Measurements from ENCODE around the gene SYNE1. TPM values are rescaled to one million over a fixed set of nuclear protein-coding genes. Genes with fewer than 3 reads are reported as not detected.

The SYNE1 gene
- total RNA-seq, 1 experiment from 2014 or later = 3.0 TPM

DNA sequence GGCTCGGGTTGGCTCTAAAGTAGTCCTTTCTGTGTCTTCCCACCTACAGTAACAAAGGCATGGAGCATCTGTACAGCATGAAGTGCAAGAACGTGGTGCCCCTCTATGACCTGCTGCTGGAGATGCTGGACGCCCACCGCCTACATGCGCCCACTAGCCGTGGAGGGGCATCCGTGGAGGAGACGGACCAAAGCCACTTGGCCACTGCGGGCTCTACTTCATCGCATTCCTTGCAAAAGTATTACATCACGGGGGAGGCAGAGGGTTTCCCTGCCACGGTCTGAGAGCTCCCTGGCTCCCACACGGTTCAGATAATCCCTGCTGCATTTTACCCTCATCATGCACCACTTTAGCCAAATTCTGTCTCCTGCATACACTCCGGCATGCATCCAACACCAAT is 538.5 kb downstream of the SYNE1 start:
- H3K4me1 Mint-ChIP-seq = peaks cover 7 to 10% of the 10 kb centered on the region in 2 experiments
- Histone ChIP-seq H2BK5ac (ENCODE audit: insufficient read length, low read length) (no peak overlapping the region), H3K79me2 (ENCODE audit: insufficient read depth, low read length) (no peaks in the 10 kb centered on the region), H3K27me3 (ENCODE audit: insufficient read depth, low read length) (no peaks in the 10 kb centered on the region), H2BK12ac (ENCODE audit: insufficient read length, low read depth, low read length) (no peak overlapping the region), H3T11ph (ENCODE audit: low read length) (no peak overlapping the region), H3K79me1 (ENCODE audit: insufficient read depth, low read depth, low read length, poor library complexity, severe bottlenecking) (no peaks in the 10 kb centered on the region), H4K8ac (replicated peaks; ENCODE audit: insufficient read length, low read depth, low read length) (no peak overlapping the region), H4K91ac (ENCODE audit: insufficient read length, low read depth, low read length) (no peak overlapping the region), H3K18ac (ENCODE audit: insufficient read length, low read depth, low read length) (no peak overlapping the region), H3K4ac (ENCODE audit: low read depth, low read length) (no peak overlapping the region), H4K20me1 (ENCODE audit: control insufficient read depth, insufficient read depth, insufficient read length) (no peaks in the 10 kb centered on the region), H2BK15ac (ENCODE audit: low read depth, low read length) (no peak overlapping the region), H2AFZ (ENCODE audit: low read length) (no peak overlapping the region), H3K4me1 (ENCODE audit: insufficient read depth, low read length) (no peaks in the 10 kb centered on the region), H2AK5ac (ENCODE audit: insufficient read length, low read length) (no peak overlapping the region), H3K9me3 (ENCODE audit: control insufficient read depth, low read depth, low read length) (no peaks in the 10 kb centered on the region), H3K4me2 (ENCODE audit: insufficient read depth, insufficient read length, low read length) (no peak overlapping the region), H3K27ac (ENCODE audit: insufficient read length, low read depth, low read length) (no peak overlapping the region), H3K23ac (ENCODE audit: insufficient read length, low read depth, low read length) (no peak overlapping the region), H2BK120ac (ENCODE audit: low read depth, low read length, poor library complexity, severe bottlenecking) (no peak overlapping the region), H3K14ac (ENCODE audit: insufficient read depth, low read length) (no peak overlapping the region), H2BK20ac (ENCODE audit: low read depth, low read length, poor library complexity, severe bottlenecking) (no peak overlapping the region), H3K56ac (ENCODE audit: insufficient read length, low read depth, low read length) (no peak overlapping the region), H4K5ac (ENCODE audit: insufficient read length, low read depth, low read length) (no peak overlapping the region), H3K9ac (ENCODE audit: extremely low read depth, insufficient read length, low read length) (no peak overlapping the region), H3K23me2 (ENCODE audit: insufficient read length, low read depth, low read length, poor library complexity, severe bottlenecking) (no peaks in the 10 kb centered on the region)
- TF ChIP-seq, protein P1, sequence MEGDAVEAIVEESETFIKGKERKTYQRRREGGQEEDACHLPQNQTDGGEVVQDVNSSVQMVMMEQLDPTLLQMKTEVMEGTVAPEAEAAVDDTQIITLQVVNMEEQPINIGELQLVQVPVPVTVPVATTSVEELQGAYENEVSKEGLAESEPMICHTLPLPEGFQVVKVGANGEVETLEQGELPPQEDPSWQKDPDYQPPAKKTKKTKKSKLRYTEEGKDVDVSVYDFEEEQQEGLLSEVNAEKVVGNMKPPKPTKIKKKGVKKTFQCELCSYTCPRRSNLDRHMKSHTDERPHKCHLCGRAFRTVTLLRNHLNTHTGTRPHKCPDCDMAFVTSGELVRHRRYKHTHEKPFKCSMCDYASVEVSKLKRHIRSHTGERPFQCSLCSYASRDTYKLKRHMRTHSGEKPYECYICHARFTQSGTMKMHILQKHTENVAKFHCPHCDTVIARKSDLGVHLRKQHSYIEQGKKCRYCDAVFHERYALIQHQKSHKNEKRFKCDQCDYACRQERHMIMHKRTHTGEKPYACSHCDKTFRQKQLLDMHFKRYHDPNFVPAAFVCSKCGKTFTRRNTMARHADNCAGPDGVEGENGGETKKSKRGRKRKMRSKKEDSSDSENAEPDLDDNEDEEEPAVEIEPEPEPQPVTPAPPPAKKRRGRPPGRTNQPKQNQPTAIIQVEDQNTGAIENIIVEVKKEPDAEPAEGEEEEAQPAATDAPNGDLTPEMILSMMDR (conservative IDR thresholded peaks at IDR 0.05) = no peak
- H3K36me3 Mint-ChIP-seq (ENCODE audit: insufficient read depth in 1 of 3, low read depth in 3 of 3) = no peaks in the 10 kb centered on the region
- H3K27me3 Mint-ChIP-seq (ENCODE audit: low read depth) = no peaks in the 10 kb centered on the region
- no peaks in the 10 kb centered on the region for H3K9me3 Mint-ChIP-seq
- H3K27ac Mint-ChIP-seq = no peak overlapping the region
- no peak overlapping the region for H3K4me3 Mint-ChIP-seq
- no CpG with 5 or more reads among the region's 14 CpGs for WGBS (ENCODE audit: extremely low coverage, insufficient read length, low lambda C conversion rate)
- DNase-seq = no peak
